Ectodermal cell (in vitro differentiated cells): ENCODE measurements around the gene PARP3.

ENCODE experiments used
- H3K27ac ChIP-seq: 2 replicates; pipeline ENCODE4 v1.7.0; 2013; ENCODE audit warnings: mild to moderate bottlenecking, low read depth, low read length; ENCODE audit not compliant: insufficient read depth, poor library complexity, severe bottlenecking
- H3K27me3 ChIP-seq: 2 replicates; pipeline ENCODE4 v1.7.0; 2013; ENCODE audit warnings: mild to moderate bottlenecking, low read length; ENCODE audit not compliant: insufficient read depth, control insufficient read depth, poor library complexity, severe bottlenecking
- H3K36me3 ChIP-seq: one replicate; pipeline ENCODE4 v1.7.0; 2013; ENCODE audit warnings: low read length; ENCODE audit not compliant: control insufficient read depth, insufficient read depth
- H3K4me1 ChIP-seq: one replicate; pipeline ENCODE4 v1.7.0; 2013; ENCODE audit warnings: low read length; ENCODE audit not compliant: control insufficient read depth, insufficient read depth
- H3K4me3 ChIP-seq: 2 replicates; pipeline ENCODE4 v1.7.0; 2013; ENCODE audit warnings: low read depth, low read length, control low read depth; ENCODE audit not compliant: insufficient read depth
- H3K9me3 ChIP-seq: 2 replicates; pipeline ENCODE4 v1.7.0; 2013; ENCODE audit warnings: mild to moderate bottlenecking, low read length, moderate library complexity; ENCODE audit not compliant: control insufficient read depth
- WGBS, 2 experiments: methylation state at CpG; one replicate each; pipeline ENCODE4 v1.1.7; 2013; ENCODE audit warnings: missing lambda C conversion rate in 2 of 2; 5-methylcytosine and 5-hydroxymethylcytosine counted together

The PARP3 gene

GRCh38 chr3:51933471-51934138 is 8.6 kb upstream of the PARP3 start:
- no peaks in the 10 kb centered on the region for H3K4me1 ChIP-seq

GRCh38 chr3:51934139-51934850 is 7.9 kb upstream of the PARP3 start:
- H3K27me3 ChIP-seq: no peaks in the 10 kb centered on the region
- H3K9me3 ChIP-seq: no peaks in the 10 kb centered on the region
- H3K27ac ChIP-seq: no peak overlapping the region
- 94 to 97% methylated on average over 11 of the region's 11 CpGs for WGBS, 2 experiments
- no peaks in the 10 kb centered on the region for H3K4me1 ChIP-seq
- no peak overlapping the region for H3K4me3 ChIP-seq
- peaks cover 17% of the 10 kb centered on the region for H3K36me3 ChIP-seq

More at GRCh38 chr3:51933471-51934138, 8.6 kb upstream of the PARP3 start:
- Histone ChIP-seq H3K36me3 (peaks cover 17% of the 10 kb centered on the region), H3K9me3 (no peaks in the 10 kb centered on the region), H3K27ac (no peak overlapping the region), H3K27me3 (no peaks in the 10 kb centered on the region), H3K4me3 (no peak overlapping the region)
- 92 to 95% methylated on average over 13 of the region's 13 CpGs for WGBS, 2 experiments

GRCh38 chr3:51934991-51935885 is 6.9 kb upstream of the PARP3 start:
- 94 to 95% methylated on average over 28 of the region's 28 CpGs for WGBS, 2 experiments
- Histone ChIP-seq H3K4me1 (no peaks in the 10 kb centered on the region), H3K27me3 (no peaks in the 10 kb centered on the region), H3K4me3 (no peak overlapping the region), H3K36me3 (peaks cover 17% of the 10 kb centered on the region), H3K27ac (no peak overlapping the region), H3K9me3 (no peaks in the 10 kb centered on the region)

- Histone ChIP-seq H3K4me3 (no peak overlapping the region), H3K27ac (no peak overlapping the region), H3K4me1 (peaks cover 3% of the 10 kb centered on the region), H3K36me3 (peaks cover 17% of the 10 kb centered on the region), H3K9me3 (no peaks in the 10 kb centered on the region), H3K27me3 (no peaks in the 10 kb centered on the region)
- WGBS, 2 experiments: 94 to 95% methylated on average over 25 of the region's 25 CpGs
These were observed 6.0 kb upstream of the PARP3 start for GRCh38 chr3:51935886-51936755.

GRCh38 chr3:51937014-51937413 is 5.1 kb upstream of the PARP3 start:
- no peak overlapping the region for H3K27ac ChIP-seq
- H3K4me3 ChIP-seq: no peak overlapping the region
- no peaks in the 10 kb centered on the region for H3K9me3 ChIP-seq
- peaks cover 3% of the 10 kb centered on the region for H3K4me1 ChIP-seq
- peaks cover 17% of the 10 kb centered on the region for H3K36me3 ChIP-seq
- no peaks in the 10 kb centered on the region for H3K27me3 ChIP-seq
- WGBS, 2 experiments: 94 to 96% methylated on average over 9 of the region's 9 CpGs

GRCh38 chr3:51937611-51938450 is 4.3 kb upstream of the PARP3 start:
- H3K36me3 ChIP-seq: peaks cover 17% of the 10 kb centered on the region
- WGBS, 2 experiments: 92 to 94% methylated on average over 13 of the region's 13 CpGs
- no peaks in the 10 kb centered on the region for H3K27me3 ChIP-seq
- no peak overlapping the region for H3K27ac ChIP-seq
- no peaks in the 10 kb centered on the region for H3K9me3 ChIP-seq
- H3K4me1 ChIP-seq: peaks cover 3% of the 10 kb centered on the region
- H3K4me3 ChIP-seq: no peak overlapping the region

GRCh38 chr3:51938780-51939425 is 3.3 kb upstream of the PARP3 start:
- H3K4me3 ChIP-seq: no peak overlapping the region
- peaks cover 3% of the 10 kb centered on the region for H3K4me1 ChIP-seq
- no peaks in the 10 kb centered on the region for H3K9me3 ChIP-seq
- WGBS, 2 experiments: 90 to 92% methylated on average over 9 of the region's 9 CpGs
- no peak overlapping the region for H3K27ac ChIP-seq
- peaks cover 12% of the 10 kb centered on the region for H3K36me3 ChIP-seq
- H3K27me3 ChIP-seq: no peaks in the 10 kb centered on the region

- Histone ChIP-seq H3K9me3 (no peaks in the 10 kb centered on the region), H3K4me1 (peaks cover 3% of the 10 kb centered on the region), H3K27ac (no peak overlapping the region), H3K27me3 (no peaks in the 10 kb centered on the region), H3K4me3 (peak overlapping the region; percentile 94), H3K36me3 (peaks cover 6% of the 10 kb centered on the region)
- WGBS, 2 experiments: 34 to 36% methylated on average over 13 of the region's 13 CpGs
These were observed 1.3 kb upstream of the PARP3 start for GRCh38 chr3:51940648-51941462.
